SU-DHL-6 (cell line): ENCODE data around the gene ARF3.

Experiments used
- H2AFZ ChIP-seq: fragments of 200-600 bp; sonication (generic); 2 replicates; pipeline ENCODE4 v1.6.1; 2014; ENCODE audit warnings: low read depth, mild to moderate bottlenecking, moderate library complexity, mixed read lengths, antibody characterized with exemption, low read length; ENCODE audit not compliant: severe bottlenecking
- H3F3A ChIP-seq: fragments of 200-600 bp; shearing (Covaris generic); 2 replicates; pipeline ENCODE4 v1.6.0; 2016; ENCODE audit warnings: antibody characterized with exemption, mild to moderate bottlenecking; ENCODE audit not compliant: insufficient read depth
- H3K27ac ChIP-seq: fragments of 200-600 bp; sonication (generic); 2 replicates; pipeline ENCODE4 v1.5.1; 2016; ENCODE audit warnings: low read depth, mild to moderate bottlenecking, low read length, moderate library complexity, mixed read lengths
- H3K27me3 ChIP-seq: fragments of 200-600 bp; sonication (generic), shearing (Covaris generic); 2 replicates; pipeline ENCODE4 v1.6.0; 2014; ENCODE audit warnings: mild to moderate bottlenecking, low read length
- H3K36me3 ChIP-seq: fragments of 200-600 bp; sonication (generic); 2 replicates; pipeline ENCODE4 v1.6.1; 2014; ENCODE audit warnings: mild to moderate bottlenecking, low read length, mixed read lengths
- H3K4me2 ChIP-seq: fragments of 300-600, 200-600 bp; shearing (Covaris generic), sonication (generic); 2 replicates; pipeline ENCODE4 v1.6.0; 2014; ENCODE audit warnings: low read length, low read depth, mild to moderate bottlenecking; ENCODE audit not compliant: poor library complexity, severe bottlenecking
- H3K4me3 ChIP-seq: fragments of 200-600 bp; sonication (generic); 2 replicates; pipeline ENCODE4 v1.5.1; 2014; ENCODE audit warnings: antibody characterized with exemption, low read length, mild to moderate bottlenecking, mixed read lengths; ENCODE audit not compliant: insufficient read depth, poor library complexity, severe bottlenecking
- H3K79me2 ChIP-seq: fragments of 200-600 bp; sonication (generic); 2 replicates; pipeline ENCODE4 v1.6.1; 2014; ENCODE audit warnings: mild to moderate bottlenecking, low read length, moderate library complexity; ENCODE audit not compliant: insufficient read depth
- H3K9ac ChIP-seq: fragments of 200-600 bp; sonication (generic); 2 replicates; pipeline ENCODE4 v1.7.0; 2014; ENCODE audit warnings: mild to moderate bottlenecking, low read length
- H3K9me2 ChIP-seq: fragments of 200-600 bp; sonication (generic); replicated peaks from 2 replicates; pipeline ENCODE4 v1.6.1; 2014; ENCODE audit warnings: low read length; ENCODE audit not compliant: insufficient read depth
- H3K9me3 ChIP-seq: fragments of 200-600 bp; sonication (generic); 2 replicates; pipeline ENCODE4 v1.6.1; 2014; ENCODE audit warnings: low read length, mixed read lengths; ENCODE audit not compliant: insufficient read depth
- H4K20me1 ChIP-seq: fragments of 200-600 bp; sonication (generic); 2 replicates; pipeline ENCODE4 v1.6.1; 2014; ENCODE audit warnings: low read depth, mild to moderate bottlenecking, antibody characterized with exemption, low read length, moderate library complexity, mixed read lengths
- EZH2phosphoT487 ChIP-seq: fragments of 200-600 bp; sonication (generic), shearing (Covaris generic); conservative IDR thresholded peaks from 2 replicates; pipeline ENCODE4 v1.6.1; 2018; ENCODE audit warnings: mild to moderate bottlenecking, antibody characterized with exemption, low read length, moderate library complexity, mixed read lengths
- TF ChIP-seq, protein P1 (sequence below): fragments of 200-600 bp; sonication (generic); IDR thresholded peaks from one replicate; pipeline ENCODE4 v1.5.1; 2017; ENCODE audit warnings: antibody characterized with exemption, mild to moderate bottlenecking, low read length, moderate library complexity; ENCODE audit not compliant: insufficient read depth, poor library complexity, severe bottlenecking

The ARF3 gene

DNA sequence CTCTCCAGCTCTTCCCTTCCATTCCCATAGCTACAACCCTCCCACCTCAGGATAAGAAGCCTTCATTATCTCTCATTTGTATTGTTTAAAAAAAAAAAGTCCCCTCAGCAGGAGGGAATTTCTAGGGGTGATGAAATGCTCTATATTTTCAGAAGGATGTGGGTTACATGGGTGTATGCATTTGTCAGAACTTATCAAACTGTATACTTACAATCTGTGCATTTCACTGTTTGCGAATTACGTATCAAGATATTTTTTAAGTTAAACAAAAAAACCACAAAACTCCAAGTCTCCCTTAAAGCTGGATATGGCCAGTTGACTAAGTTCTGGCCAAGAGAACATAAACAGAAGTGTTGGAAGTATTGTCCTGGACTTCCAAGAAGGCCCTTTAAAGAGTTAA lies 30.0 kb downstream of the ARF3 start:
- no peaks in the 10 kb centered on the region for H4K20me1 ChIP-seq
- H3K4me2 ChIP-seq: no peak overlapping the region
- peaks cover 5% of the 10 kb centered on the region; the same call in 1 of the 2 replicates for H3K36me3 ChIP-seq
- no peak overlapping the region for H3K9ac ChIP-seq
- no peaks in the 10 kb centered on the region for H3K9me2 ChIP-seq
- H3K27me3 ChIP-seq: no peaks in the 10 kb centered on the region
- no peak overlapping the region for H2AFZ ChIP-seq
- TF ChIP-seq EZH2phosphoT487: no peak
- TF ChIP-seq, protein P1, sequence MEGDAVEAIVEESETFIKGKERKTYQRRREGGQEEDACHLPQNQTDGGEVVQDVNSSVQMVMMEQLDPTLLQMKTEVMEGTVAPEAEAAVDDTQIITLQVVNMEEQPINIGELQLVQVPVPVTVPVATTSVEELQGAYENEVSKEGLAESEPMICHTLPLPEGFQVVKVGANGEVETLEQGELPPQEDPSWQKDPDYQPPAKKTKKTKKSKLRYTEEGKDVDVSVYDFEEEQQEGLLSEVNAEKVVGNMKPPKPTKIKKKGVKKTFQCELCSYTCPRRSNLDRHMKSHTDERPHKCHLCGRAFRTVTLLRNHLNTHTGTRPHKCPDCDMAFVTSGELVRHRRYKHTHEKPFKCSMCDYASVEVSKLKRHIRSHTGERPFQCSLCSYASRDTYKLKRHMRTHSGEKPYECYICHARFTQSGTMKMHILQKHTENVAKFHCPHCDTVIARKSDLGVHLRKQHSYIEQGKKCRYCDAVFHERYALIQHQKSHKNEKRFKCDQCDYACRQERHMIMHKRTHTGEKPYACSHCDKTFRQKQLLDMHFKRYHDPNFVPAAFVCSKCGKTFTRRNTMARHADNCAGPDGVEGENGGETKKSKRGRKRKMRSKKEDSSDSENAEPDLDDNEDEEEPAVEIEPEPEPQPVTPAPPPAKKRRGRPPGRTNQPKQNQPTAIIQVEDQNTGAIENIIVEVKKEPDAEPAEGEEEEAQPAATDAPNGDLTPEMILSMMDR: no peak
- no peak overlapping the region for H3K27ac ChIP-seq
- 0 out of 2 replicates have a peak, but pooled peaks cover 3% of the 10 kb centered on the region for H3K79me2 ChIP-seq
- H3K9me3 ChIP-seq: no peaks in the 10 kb centered on the region
- H3K4me3 ChIP-seq: no peak overlapping the region
- peaks cover 6% of the 10 kb centered on the region; the same call in 1 of the 2 replicates for H3F3A ChIP-seq

DNA sequence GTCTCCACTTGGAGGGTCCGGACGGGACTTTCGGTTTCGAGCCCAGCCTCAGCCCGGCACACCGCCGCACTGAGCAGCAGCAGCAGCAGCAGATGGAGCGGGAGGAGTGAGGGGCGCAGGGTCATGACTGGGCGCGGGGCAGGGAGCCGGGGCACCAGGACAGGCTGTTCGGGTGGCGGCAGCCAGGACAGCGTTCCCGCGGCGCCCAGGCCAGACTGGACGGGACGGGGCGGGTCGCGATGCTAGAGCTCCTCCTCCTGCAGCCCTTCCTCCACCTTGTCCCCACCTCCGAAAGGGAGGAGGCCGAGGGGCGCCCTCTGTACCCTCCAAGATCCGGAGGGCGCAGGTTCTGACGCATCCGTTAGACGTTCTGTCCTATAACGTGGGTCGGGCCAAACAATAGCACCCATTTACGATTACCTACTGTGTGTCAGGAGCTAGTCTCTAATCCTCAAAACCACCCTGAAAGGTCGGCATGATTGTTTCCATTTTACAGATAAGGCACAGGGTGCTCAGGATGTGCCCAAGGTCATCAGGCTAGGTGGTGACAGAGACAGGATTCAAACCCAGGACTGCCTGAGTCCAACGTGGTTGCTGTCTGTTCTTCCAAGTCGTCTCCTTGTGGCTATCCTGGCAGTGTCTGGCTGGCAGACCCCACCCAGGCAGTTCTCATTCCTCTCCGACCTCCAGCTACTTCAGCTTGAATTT lies 31.8 kb downstream of the ARF3 start, which contains the start of gene FKBP11:
FKBP11 (minus strand) TSS at position 189 of the 708 bp plus-strand sequence; CDS start at position 125, 64 bp downstream.
- 0 out of 2 replicates have a peak, but pooled peaks cover 3% of the 10 kb centered on the region for H3K79me2 ChIP-seq
- no peaks in the 10 kb centered on the region for H3K9me2 ChIP-seq
- H3K9me3 ChIP-seq: no peaks in the 10 kb centered on the region
- H3K27me3 ChIP-seq: no peaks in the 10 kb centered on the region
- peak within 1 kb of the TSS; percentile 94 for H3K9ac ChIP-seq
- H3K4me3 ChIP-seq: peak within 1 kb of the TSS; percentile 97
- peak within 1 kb of the TSS; percentile 84 for H3K4me2 ChIP-seq
- peak within 1 kb of the TSS; percentile 72 for H2AFZ ChIP-seq
- peak within 1 kb of the TSS; percentile 58 for H3K27ac ChIP-seq
- peaks cover 6% of the 10 kb centered on the region; the same call in 1 of the 2 replicates for H3F3A ChIP-seq
- no peak for TF ChIP-seq EZH2phosphoT487
- TF ChIP-seq, protein P1: no peak
- no peaks in the 10 kb centered on the region for H4K20me1 ChIP-seq
- peaks cover 5% of the 10 kb centered on the region; the same call in 1 of the 2 replicates for H3K36me3 ChIP-seq

DNA sequence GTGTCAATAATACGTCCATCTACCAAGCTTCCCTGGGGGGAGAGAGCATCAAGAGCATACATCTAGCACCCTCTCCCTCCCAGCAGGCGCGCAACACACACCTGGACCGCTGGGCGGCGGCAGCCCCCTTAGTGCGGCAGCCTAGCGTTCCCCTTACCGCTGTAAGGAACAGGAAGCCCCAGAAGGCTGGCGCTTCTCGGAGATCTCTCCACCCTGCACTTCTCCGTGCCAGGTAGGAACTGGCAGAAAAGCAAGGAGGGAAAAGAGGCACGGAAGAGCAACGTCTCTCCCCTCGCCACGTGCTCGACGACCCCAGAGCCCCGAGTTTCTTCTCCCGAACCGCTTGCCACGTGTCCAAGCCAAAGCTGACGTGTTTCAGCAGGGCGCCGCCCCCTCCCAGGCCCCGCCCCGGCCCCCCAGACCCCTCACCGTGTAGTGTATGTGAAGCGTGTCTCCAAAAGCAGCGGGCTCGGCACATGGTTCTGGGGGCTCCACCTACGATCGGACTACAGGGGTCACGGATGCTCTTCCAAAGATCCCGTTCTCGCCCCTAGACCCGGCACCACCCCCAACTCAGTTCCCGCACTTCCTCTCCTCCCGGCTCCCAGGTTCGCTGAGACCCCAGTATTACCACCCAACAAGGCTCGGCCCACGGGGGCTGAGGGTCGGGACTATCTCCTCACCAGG lies 32.5 kb downstream of the ARF3 start:
- Histone ChIP-seq H4K20me1 (no peaks in the 10 kb centered on the region), H3K4me2 (peak overlapping the region; percentile 84), H3K79me2 (0 out of 2 replicates have a peak, but pooled peaks cover 3% of the 10 kb centered on the region), H3K4me3 (peak overlapping the region; percentile 97), H3K27ac (peak overlapping the region; percentile 58), H3F3A (peaks cover 6% of the 10 kb centered on the region; the same call in 1 of the 2 replicates), H3K9ac (peak overlapping the region; percentile 94), H3K27me3 (no peaks in the 10 kb centered on the region), H3K9me2 (no peaks in the 10 kb centered on the region), H3K36me3 (0 out of 2 replicates have a peak, but pooled peaks cover 1% of the 10 kb centered on the region), H2AFZ (peak overlapping the region; percentile 72), H3K9me3 (no peaks in the 10 kb centered on the region)
- TF ChIP-seq, protein P1: peak; percentile 77
- TF ChIP-seq EZH2phosphoT487: no peak
